Stomach (tissue), 4 donors: ENCODE measurements around the gene TAF15.

Source experiments
- EP300 ChIP-seq: sonication (generic); formaldehyde crosslinking; IDR thresholded peaks from one replicate; pipeline ENCODE4 v1.6.1; 2017; ENCODE audit warnings: antibody characterized with exemption
- POLR2A ChIP-seq, 4 donors: fragments of 450-650 bp; IDR thresholded peaks; one replicate each; pipeline ENCODE4 v1.6.1; 2016; ENCODE audit warnings: antibody characterized with exemption in 4 of 4, control low read depth in 2 of 4, mild to moderate bottlenecking in 1 of 4, moderate library complexity in 1 of 4
- POLR2AphosphoS5 ChIP-seq, 3 donors: sonication (generic); formaldehyde crosslinking; IDR thresholded peaks; one replicate each; pipeline ENCODE4 v1.6.1; 2016; ENCODE audit warnings: antibody characterized with exemption in 3 of 3
- TF ChIP-seq, protein P1 (sequence below), 7 experiments: fragments of 450-650 bp in 4 of 7; fragments of 200-600 bp in 3 of 7; sonication (generic) in 3 of 7; IDR thresholded peaks; one replicate each; pipeline ENCODE4 v1.5.1; 2016 to 2019; ENCODE audit warnings: antibody characterized with exemption in 7 of 7, control low read depth in 2 of 7, mild to moderate bottlenecking in 1 of 7

DNA sequence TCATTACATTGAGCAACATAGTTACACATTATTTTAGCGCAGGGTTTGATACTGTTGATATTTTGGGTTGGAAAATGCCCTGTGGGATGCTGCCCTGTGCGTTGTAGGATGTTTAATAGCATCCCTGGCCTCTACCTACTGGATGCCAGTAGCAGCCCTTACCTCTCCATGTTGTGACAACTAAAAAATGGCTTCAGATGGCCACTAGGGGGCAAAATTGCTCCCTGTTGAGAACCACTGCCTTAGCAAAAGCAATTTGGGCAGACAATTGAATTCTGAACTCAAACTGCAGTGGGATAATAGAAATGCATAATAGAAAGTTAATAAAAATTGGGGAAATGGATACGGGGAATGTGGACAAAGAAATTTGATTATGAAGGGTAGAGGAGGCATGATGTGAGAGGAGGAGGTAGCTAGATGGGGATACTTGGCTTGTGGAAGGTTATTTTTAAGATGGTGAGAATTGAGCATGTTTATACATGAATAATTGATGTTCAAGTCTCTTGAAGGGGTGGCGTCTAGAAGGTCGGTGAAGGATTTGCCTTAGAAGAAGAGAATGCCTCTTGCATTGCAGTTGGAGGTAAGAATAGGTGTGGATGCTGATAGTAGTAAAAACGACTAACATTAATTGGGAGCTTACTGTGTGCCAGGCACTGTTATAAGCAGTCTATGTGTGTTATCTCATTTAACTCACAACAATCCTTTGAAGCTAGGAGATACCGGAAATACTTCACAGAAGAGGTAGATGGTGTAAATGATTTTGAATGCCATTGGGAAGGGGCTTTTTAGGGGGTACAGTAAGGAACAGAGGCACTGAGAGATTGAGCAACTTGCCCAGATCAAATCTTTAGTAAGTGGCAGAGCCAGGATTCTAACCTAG, 40.4 kb downstream of the TAF15 start:
- TF ChIP-seq POLR2A (IDR thresholded peaks at IDR 0.05) (no peak), POLR2AphosphoS5 (IDR thresholded peaks at IDR 0.05) (no peak), EP300 (no peak)
- TF ChIP-seq, protein P1, sequence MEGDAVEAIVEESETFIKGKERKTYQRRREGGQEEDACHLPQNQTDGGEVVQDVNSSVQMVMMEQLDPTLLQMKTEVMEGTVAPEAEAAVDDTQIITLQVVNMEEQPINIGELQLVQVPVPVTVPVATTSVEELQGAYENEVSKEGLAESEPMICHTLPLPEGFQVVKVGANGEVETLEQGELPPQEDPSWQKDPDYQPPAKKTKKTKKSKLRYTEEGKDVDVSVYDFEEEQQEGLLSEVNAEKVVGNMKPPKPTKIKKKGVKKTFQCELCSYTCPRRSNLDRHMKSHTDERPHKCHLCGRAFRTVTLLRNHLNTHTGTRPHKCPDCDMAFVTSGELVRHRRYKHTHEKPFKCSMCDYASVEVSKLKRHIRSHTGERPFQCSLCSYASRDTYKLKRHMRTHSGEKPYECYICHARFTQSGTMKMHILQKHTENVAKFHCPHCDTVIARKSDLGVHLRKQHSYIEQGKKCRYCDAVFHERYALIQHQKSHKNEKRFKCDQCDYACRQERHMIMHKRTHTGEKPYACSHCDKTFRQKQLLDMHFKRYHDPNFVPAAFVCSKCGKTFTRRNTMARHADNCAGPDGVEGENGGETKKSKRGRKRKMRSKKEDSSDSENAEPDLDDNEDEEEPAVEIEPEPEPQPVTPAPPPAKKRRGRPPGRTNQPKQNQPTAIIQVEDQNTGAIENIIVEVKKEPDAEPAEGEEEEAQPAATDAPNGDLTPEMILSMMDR (IDR thresholded peaks at IDR 0.05): peak in 5 of 7 experiments; percentile 38 to 82 (median 48)
